ENCODE data around the gene ITGAD.
"Not testable (repeated sequence)": the region's sequence is repeated elsewhere in the genome, so short reads cannot be mapped to it uniquely, and the experiment has no call there.

ITGAD gene

DNA sequence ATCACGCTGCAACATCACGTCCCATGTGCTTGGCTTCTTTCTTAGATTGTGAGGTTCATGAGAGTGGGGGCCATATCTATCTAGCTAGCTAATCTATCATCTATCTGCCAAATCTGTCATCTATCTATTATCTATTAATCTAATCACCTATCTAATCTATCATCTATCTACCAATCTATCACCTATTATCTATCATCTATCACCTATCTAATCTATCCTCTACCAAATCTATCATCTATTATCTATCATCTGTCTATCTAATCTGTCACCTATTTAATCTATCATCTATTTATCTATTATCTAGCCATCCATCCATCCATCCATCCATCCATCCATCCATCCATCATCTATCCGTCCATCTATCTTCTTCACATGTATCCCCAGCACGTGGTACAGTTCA lies 20.8 kb downstream of the ITGAD start:
- no peaks in the 10 kb centered on the region for H4K20me1 ChIP-seq (ENCODE audit: insufficient read depth, low read length, poor library complexity, severe bottlenecking)
- H3K36me3 ChIP-seq (ENCODE audit: insufficient read depth, low read length), result no peaks in the 10 kb centered on the region
- H3K9me2 ChIP-seq (replicated peaks; ENCODE audit: low read depth, low read length), result no peaks in the 10 kb centered on the region
- H3F3A ChIP-seq (ENCODE audit: low read depth), result no peaks in the 10 kb centered on the region
- H2AFZ ChIP-seq (ENCODE audit: low read length), result no peak overlapping the region
- TF ChIP-seq EZH2phosphoT487 (IDR thresholded peaks at IDR 0.05; ENCODE audit: borderline replicate concordance), result no peak
- H3K4me2 ChIP-seq (ENCODE audit: low read depth, low read length, poor library complexity, severe bottlenecking), result no peak overlapping the region
- H3K27me3 ChIP-seq (ENCODE audit: insufficient read depth, low read length, poor library complexity, severe bottlenecking), result no peaks in the 10 kb centered on the region
- H3K4me3 ChIP-seq (ENCODE audit: low read length, poor library complexity, severe bottlenecking), result no peak overlapping the region
- no peaks in the 10 kb centered on the region for H3K9me3 ChIP-seq (ENCODE audit: insufficient read depth, low read depth, low read length)
- H3K4me1 ChIP-seq (ENCODE audit: insufficient read depth, low read length, poor library complexity, severe bottlenecking), result peaks cover 3% of the 10 kb centered on the region
- H3K79me2 ChIP-seq (ENCODE audit: insufficient read depth, low read length), result no peaks in the 10 kb centered on the region
- no peak overlapping the region for H3K9ac ChIP-seq (ENCODE audit: low read depth, low read length, poor library complexity, severe bottlenecking)

- no peaks in the 10 kb centered on the region for H3K27me3 ChIP-seq (ENCODE audit: insufficient read depth, low read length, poor library complexity, severe bottlenecking)
- H3K9me3 ChIP-seq (ENCODE audit: insufficient read depth, low read depth, low read length), result no peaks in the 10 kb centered on the region
- no peak overlapping the region for H2AFZ ChIP-seq (ENCODE audit: low read length)
- no peaks in the 10 kb centered on the region for H3K36me3 ChIP-seq (ENCODE audit: insufficient read depth, low read length)
- peaks cover 9% of the 10 kb centered on the region for H3K4me1 ChIP-seq (ENCODE audit: insufficient read depth, low read length, poor library complexity, severe bottlenecking)
- peaks cover under 1% of the 10 kb centered on the region; the same call in 1 of the 2 replicates for H3F3A ChIP-seq (ENCODE audit: low read depth)
- no peak overlapping the region for H3K4me3 ChIP-seq (ENCODE audit: low read length, poor library complexity, severe bottlenecking)
- TF ChIP-seq EZH2phosphoT487 (IDR thresholded peaks at IDR 0.05; ENCODE audit: borderline replicate concordance) (no peak), CTCF (conservative IDR thresholded peaks at IDR 0.05; ENCODE audit: low read length) (no peak)
- no peak overlapping the region for H3K4me2 ChIP-seq (ENCODE audit: low read depth, low read length, poor library complexity, severe bottlenecking)
- H3K9me2 ChIP-seq (replicated peaks; ENCODE audit: low read depth, low read length), result no peaks in the 10 kb centered on the region
- H4K20me1 ChIP-seq (ENCODE audit: insufficient read depth, low read length, poor library complexity, severe bottlenecking), result no peaks in the 10 kb centered on the region
- H3K79me2 ChIP-seq (ENCODE audit: insufficient read depth, low read length), result no peaks in the 10 kb centered on the region
- H3K9ac ChIP-seq (ENCODE audit: low read depth, low read length, poor library complexity, severe bottlenecking), result no peak overlapping the region
These were observed 21.6 kb downstream of the ITGAD start for GRCh38 chr16:31414706-31415105.

- Histone ChIP-seq H3K36me3 (ENCODE audit: insufficient read depth, low read length) (no peaks in the 10 kb centered on the region), H3K9ac (ENCODE audit: low read depth, low read length, poor library complexity, severe bottlenecking) (no peak overlapping the region), H4K20me1 (ENCODE audit: insufficient read depth, low read length, poor library complexity, severe bottlenecking) (no peaks in the 10 kb centered on the region), H3K4me1 (ENCODE audit: insufficient read depth, low read length, poor library complexity, severe bottlenecking) (peaks cover 24% of the 10 kb centered on the region), H3K9me2 (replicated peaks; ENCODE audit: low read depth, low read length) (no peaks in the 10 kb centered on the region), H3K4me3 (ENCODE audit: low read length, poor library complexity, severe bottlenecking) (no peak overlapping the region), H3K9me3 (ENCODE audit: insufficient read depth, low read depth, low read length) (no peaks in the 10 kb centered on the region), H2AFZ (ENCODE audit: low read length) (no peak overlapping the region), H3K79me2 (ENCODE audit: insufficient read depth, low read length) (no peaks in the 10 kb centered on the region), H3K4me2 (ENCODE audit: low read depth, low read length, poor library complexity, severe bottlenecking) (no peak overlapping the region), H3K27me3 (ENCODE audit: insufficient read depth, low read length, poor library complexity, severe bottlenecking) (no peaks in the 10 kb centered on the region), H3F3A (ENCODE audit: low read depth) (peaks cover 3% of the 10 kb centered on the region; the same call in 1 of the 2 replicates)
- no peak for TF ChIP-seq EZH2phosphoT487 (IDR thresholded peaks at IDR 0.05; ENCODE audit: borderline replicate concordance)
- TF ChIP-seq CTCF (conservative IDR thresholded peaks at IDR 0.05; ENCODE audit: low read length), result no peak
These were observed 23.2 kb downstream of the ITGAD start for GRCh38 chr16:31416371-31416770.

- H3K79me2 ChIP-seq (ENCODE audit: insufficient read depth, low read length); H3F3A ChIP-seq (ENCODE audit: low read depth); H3K4me2 ChIP-seq (ENCODE audit: low read depth, low read length, poor library complexity, severe bottlenecking); H3K9me3 ChIP-seq (ENCODE audit: insufficient read depth, low read depth, low read length); H2AFZ ChIP-seq (ENCODE audit: low read length); H3K36me3 ChIP-seq (ENCODE audit: insufficient read depth, low read length); H3K4me3 ChIP-seq (ENCODE audit: low read length, poor library complexity, severe bottlenecking); H3K9ac ChIP-seq (ENCODE audit: low read depth, low read length, poor library complexity, severe bottlenecking); H3K27me3 ChIP-seq (ENCODE audit: insufficient read depth, low read length, poor library complexity, severe bottlenecking); H3K9me2 ChIP-seq (replicated peaks; ENCODE audit: low read depth, low read length); H4K20me1 ChIP-seq (ENCODE audit: insufficient read depth, low read length, poor library complexity, severe bottlenecking): not testable (repeated sequence)
- peaks cover 27% of the 10 kb centered on the region for H3K4me1 ChIP-seq (ENCODE audit: insufficient read depth, low read length, poor library complexity, severe bottlenecking)
These were observed 23.9 kb downstream of the ITGAD start for GRCh38 chr16:31417036-31417435.

All from Loucy (cell line).